Ishikawa (cell line): ENCODE measurements around the gene SELENOT.

ENCODE experiments used
- CEBPB ChIP-seq: IDR thresholded peaks from 2 replicates; pipeline ENCODE4 v1.6.1; 2012
- CREB1 ChIP-seq: IDR thresholded peaks from 2 replicates; pipeline ENCODE4 v1.6.1; 2012; ENCODE audit warnings: low read depth
- EGR1 ChIP-seq: IDR thresholded peaks from 2 replicates; pipeline ENCODE4 v1.6.1; 2012
- EP300 ChIP-seq: IDR thresholded peaks from 2 replicates; pipeline ENCODE4 v1.6.1; 2012; ENCODE audit warnings: borderline replicate concordance
- FOXM1 ChIP-seq: IDR thresholded peaks from 2 replicates; pipeline ENCODE4 v1.6.1; 2012; ENCODE audit warnings: low read depth, borderline replicate concordance
- NFIC ChIP-seq: IDR thresholded peaks from 2 replicates; pipeline ENCODE4 v1.6.1; 2012
- RAD21 ChIP-seq: IDR thresholded peaks from 2 replicates; pipeline ENCODE4 v1.6.1; 2012; ENCODE audit warnings: low read depth
- TAF1 ChIP-seq: IDR thresholded peaks from 2 replicates; pipeline ENCODE4 v1.6.1; 2012; ENCODE audit warnings: low read depth, mild to moderate bottlenecking
- TCF12 ChIP-seq: IDR thresholded peaks from 2 replicates; pipeline ENCODE4 v1.6.1; 2012; ENCODE audit warnings: low read depth
- TEAD4 ChIP-seq: IDR thresholded peaks from 2 replicates; pipeline ENCODE4 v1.6.1; 2012
- YY1 ChIP-seq: IDR thresholded peaks from 2 replicates; pipeline ENCODE4 v1.6.1; 2012; ENCODE audit warnings: low read depth
- ZBTB7A ChIP-seq: IDR thresholded peaks from 2 replicates; pipeline ENCODE4 v1.6.1; 2012; ENCODE audit warnings: low read depth
- TF ChIP-seq, protein P1 (sequence below): IDR thresholded peaks from 2 replicates; pipeline ENCODE4 v1.6.1; 2012
- TF ChIP-seq, protein P2 (sequence below): IDR thresholded peaks from 2 replicates; pipeline ENCODE4 v1.6.1; 2012
- TF ChIP-seq, protein P3 (sequence below): IDR thresholded peaks from 2 replicates; pipeline ENCODE4 v1.6.1; 2012; ENCODE audit warnings: low read depth, mild to moderate bottlenecking

SELENOT gene

DNA sequence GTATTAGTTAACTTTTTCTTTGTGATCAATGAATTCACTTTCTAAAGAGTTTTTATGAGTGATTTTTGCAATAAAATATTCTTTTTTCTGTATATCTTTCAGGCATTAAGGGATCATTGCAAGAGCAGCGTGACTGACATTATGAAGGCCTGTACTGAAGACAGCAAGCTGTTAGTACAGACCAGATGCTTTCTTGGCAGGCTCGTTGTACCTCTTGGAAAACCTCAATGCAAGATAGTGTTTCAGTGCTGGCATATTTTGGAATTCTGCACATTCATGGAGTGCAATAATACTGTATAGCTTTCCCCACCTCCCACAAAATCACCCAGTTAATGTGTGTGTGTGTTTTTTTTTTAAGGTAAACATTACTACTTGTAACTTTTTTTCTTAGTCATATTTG lies 24.4 kb downstream of the SELENOT start:
- TF ChIP-seq, protein P1, sequence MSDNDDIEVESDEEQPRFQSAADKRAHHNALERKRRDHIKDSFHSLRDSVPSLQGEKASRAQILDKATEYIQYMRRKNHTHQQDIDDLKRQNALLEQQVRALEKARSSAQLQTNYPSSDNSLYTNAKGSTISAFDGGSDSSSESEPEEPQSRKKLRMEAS: no peak
- TF ChIP-seq TAF1: no peak
- TF ChIP-seq TCF12: no peak
- TF ChIP-seq, protein P2, sequence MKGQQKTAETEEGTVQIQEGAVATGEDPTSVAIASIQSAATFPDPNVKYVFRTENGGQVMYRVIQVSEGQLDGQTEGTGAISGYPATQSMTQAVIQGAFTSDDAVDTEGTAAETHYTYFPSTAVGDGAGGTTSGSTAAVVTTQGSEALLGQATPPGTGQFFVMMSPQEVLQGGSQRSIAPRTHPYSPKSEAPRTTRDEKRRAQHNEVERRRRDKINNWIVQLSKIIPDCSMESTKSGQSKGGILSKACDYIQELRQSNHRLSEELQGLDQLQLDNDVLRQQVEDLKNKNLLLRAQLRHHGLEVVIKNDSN: no peak
- no peak for TF ChIP-seq RAD21
- no peak for TF ChIP-seq NFIC
- TF ChIP-seq EP300: no peak
- TF ChIP-seq EGR1: no peak
- no peak for TF ChIP-seq YY1
- TF ChIP-seq, protein P3, sequence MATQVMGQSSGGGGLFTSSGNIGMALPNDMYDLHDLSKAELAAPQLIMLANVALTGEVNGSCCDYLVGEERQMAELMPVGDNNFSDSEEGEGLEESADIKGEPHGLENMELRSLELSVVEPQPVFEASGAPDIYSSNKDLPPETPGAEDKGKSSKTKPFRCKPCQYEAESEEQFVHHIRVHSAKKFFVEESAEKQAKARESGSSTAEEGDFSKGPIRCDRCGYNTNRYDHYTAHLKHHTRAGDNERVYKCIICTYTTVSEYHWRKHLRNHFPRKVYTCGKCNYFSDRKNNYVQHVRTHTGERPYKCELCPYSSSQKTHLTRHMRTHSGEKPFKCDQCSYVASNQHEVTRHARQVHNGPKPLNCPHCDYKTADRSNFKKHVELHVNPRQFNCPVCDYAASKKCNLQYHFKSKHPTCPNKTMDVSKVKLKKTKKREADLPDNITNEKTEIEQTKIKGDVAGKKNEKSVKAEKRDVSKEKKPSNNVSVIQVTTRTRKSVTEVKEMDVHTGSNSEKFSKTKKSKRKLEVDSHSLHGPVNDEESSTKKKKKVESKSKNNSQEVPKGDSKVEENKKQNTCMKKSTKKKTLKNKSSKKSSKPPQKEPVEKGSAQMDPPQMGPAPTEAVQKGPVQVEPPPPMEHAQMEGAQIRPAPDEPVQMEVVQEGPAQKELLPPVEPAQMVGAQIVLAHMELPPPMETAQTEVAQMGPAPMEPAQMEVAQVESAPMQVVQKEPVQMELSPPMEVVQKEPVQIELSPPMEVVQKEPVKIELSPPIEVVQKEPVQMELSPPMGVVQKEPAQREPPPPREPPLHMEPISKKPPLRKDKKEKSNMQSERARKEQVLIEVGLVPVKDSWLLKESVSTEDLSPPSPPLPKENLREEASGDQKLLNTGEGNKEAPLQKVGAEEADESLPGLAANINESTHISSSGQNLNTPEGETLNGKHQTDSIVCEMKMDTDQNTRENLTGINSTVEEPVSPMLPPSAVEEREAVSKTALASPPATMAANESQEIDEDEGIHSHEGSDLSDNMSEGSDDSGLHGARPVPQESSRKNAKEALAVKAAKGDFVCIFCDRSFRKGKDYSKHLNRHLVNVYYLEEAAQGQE: no peak
- no peak for TF ChIP-seq CREB1
- TF ChIP-seq FOXM1: no peak
- TF ChIP-seq ZBTB7A: no peak
- no peak for TF ChIP-seq TEAD4
- no peak for TF ChIP-seq CEBPB

DNA sequence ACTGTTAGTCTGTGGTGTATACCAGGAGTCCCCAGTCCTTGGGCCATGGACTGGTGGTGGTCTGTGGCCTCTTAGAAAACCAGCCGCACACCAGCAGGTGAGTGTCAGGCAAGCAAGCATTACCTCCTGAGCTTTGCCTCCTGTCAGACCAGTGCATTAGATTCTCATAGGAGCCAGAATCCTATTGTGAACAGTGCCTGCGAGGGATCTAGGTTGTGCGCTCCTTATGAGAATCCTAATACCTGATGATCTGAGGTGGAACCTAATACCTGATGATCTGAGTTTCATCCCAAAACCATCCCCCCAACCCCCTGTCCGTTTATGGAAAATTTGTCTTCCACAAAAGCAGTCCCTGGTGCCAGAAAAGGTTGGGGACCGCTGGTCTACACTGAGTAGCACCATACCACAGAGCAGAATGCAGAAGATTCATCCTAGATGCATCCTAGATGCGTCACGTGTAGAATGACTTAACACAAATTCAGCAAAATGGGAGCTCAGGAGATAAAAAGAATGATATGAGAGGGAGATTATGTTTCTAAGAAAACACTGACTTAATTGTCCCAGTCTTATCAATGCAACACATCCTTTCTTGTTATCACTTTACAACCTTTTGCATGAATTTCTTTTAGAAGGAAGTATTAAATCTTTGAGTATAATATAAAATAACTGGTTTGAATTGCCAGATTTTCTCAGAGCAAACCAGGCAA lies 28.5 kb downstream of the SELENOT start:
- no peak for TF ChIP-seq CREB1
- TF ChIP-seq TCF12: no peak
- TF ChIP-seq FOXM1: no peak
- no peak for TF ChIP-seq TAF1
- TF ChIP-seq, protein P3: no peak
- TF ChIP-seq YY1: no peak
- TF ChIP-seq TEAD4: no peak
- no peak for TF ChIP-seq RAD21
- TF ChIP-seq, protein P2: no peak
- TF ChIP-seq CEBPB: no peak
- no peak for TF ChIP-seq EP300
- TF ChIP-seq, protein P1: no peak
- TF ChIP-seq ZBTB7A: no peak
- TF ChIP-seq NFIC: no peak
- TF ChIP-seq EGR1: no peak

DNA sequence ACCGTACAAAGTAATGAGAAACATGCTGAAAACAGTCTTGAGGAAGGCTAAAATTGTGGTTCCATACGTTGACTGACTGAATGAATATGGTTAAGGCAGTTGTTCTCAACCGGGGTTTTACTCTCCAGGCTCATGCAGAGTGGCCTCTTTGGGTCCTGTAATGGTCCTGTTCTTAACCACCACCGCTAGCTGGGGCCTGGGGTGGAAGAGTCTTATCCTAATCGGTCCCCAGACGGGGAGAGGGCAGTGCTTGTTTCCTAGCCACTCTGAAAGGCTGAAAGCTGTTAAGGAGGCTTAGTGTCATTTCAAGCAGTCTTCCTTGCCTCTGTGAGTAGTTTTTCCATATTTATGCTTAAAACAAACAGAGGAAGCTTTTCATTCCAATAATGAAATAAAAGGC lies 32.0 kb downstream of the SELENOT start:
- TF ChIP-seq, protein P2: no peak
- no peak for TF ChIP-seq FOXM1
- no peak for TF ChIP-seq NFIC
- TF ChIP-seq CEBPB: no peak
- TF ChIP-seq CREB1: no peak
- no peak for TF ChIP-seq EP300
- TF ChIP-seq, protein P3: no peak

DNA sequence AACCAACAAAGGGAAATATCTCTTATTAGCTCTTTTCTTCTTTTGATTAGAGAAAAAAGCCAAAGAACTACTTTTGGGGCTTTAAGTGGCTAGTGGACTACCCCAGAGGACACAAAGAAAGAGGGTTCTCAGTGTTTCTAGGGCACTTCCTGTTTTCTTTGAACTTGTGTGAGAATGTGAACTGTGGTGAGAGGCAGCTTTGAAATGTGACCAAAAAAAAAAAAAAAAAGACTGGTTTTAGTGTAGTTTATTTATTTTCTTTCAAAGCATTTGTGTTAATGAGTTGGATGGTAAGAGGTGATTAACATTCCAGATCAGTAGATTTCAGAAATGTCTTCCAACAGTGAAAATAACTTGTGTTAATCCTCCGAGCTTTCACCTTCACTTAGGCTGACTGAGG lies 32.4 kb downstream of the SELENOT start:
- no peak for TF ChIP-seq EP300
- TF ChIP-seq, protein P1: no peak
- TF ChIP-seq, protein P3: no peak
- TF ChIP-seq, protein P2: no peak
